K562 (cell line): ENCODE data around the gene MGST3. TPM values are rescaled to one million over a fixed set of nuclear protein-coding genes. Genes with fewer than 3 reads are reported as not detected.
A peak's percentile ranks its signal among the peaks of the same experiment; 100 is the strongest.

Source experiments
- ESRRA ChIP-seq: fragments of 450-650 bp; IDR thresholded peaks from 2 replicates; pipeline ENCODE4 v1.6.1; 2014; ENCODE audit warnings: low read depth, mild to moderate bottlenecking, moderate library complexity, borderline replicate concordance
- FOSL1 ChIP-seq: fragments of 200-800 bp; sonication (Bioruptor generic); conservative IDR thresholded peaks from 2 replicates; pipeline ENCODE4 v1.6.1; 2016; ENCODE audit warnings: missing genetic modification characterization, missing compliant biosample characterization
- HNRNPH1 ChIP-seq: fragments of 200-400 bp; formaldehyde crosslinking; optimal IDR thresholded peaks from 2 replicates; pipeline ENCODE3; 2017; ENCODE audit warnings: low read depth, mild to moderate bottlenecking, low read length, moderate library complexity
- PCBP1 ChIP-seq: fragments of 200-400 bp; formaldehyde crosslinking; IDR thresholded peaks from 2 replicates; pipeline ENCODE4 v1.6.1; 2018; ENCODE audit warnings: mild to moderate bottlenecking, low read depth, low read length; ENCODE audit not compliant: poor library complexity, severe bottlenecking
- PHB2 ChIP-seq: fragments of 450-650 bp; IDR thresholded peaks from 2 replicates; pipeline ENCODE4 v1.6.1; 2017; ENCODE audit warnings: low read depth
- TCF7 ChIP-seq: sonication (generic); IDR thresholded peaks from 2 replicates; pipeline ENCODE4 v1.6.1; 2016; ENCODE audit warnings: antibody characterized with exemption, borderline replicate concordance
- TOE1 ChIP-seq, 2 experiments: fragments of 450-650 bp in 1 of 2; sonication (generic) in 1 of 2; formaldehyde crosslinking in 1 of 2; IDR thresholded peaks; 2 replicates each; pipeline versions ENCODE4 v1.7.1 to v1.8.0; 2016 to 2022; ENCODE audit warnings: borderline replicate concordance in 2 of 2, mild to moderate bottlenecking in 2 of 2, antibody characterized with exemption in 1 of 2, inconsistent platforms in 1 of 2, low read depth in 1 of 2, missing genetic modification reagents in 1 of 2, moderate library complexity in 1 of 2
- ZNF347 ChIP-seq: fragments of 450-650 bp; formaldehyde crosslinking; IDR thresholded peaks from 2 replicates; pipeline ENCODE4 v1.4.0; 2020; ENCODE audit warnings: low read depth, mild to moderate bottlenecking, moderate library complexity
- polyA plus RNA-seq, 8 experiments: library from polyadenylated mRNA; depleted of rRNA in 4 of 8; stranded (reverse) in 5 of 8; unstranded in 3 of 8; fragments of >200 nt; fragmentation: Nextera tagmentation in 2 of 8; fragmentation: Illumina TruSeq in 1 of 8; extraction: Ambion mirVana in 2 of 8; extraction: Trizol in 1 of 8; gene quantifications; 2 replicates each; pipeline versions ENCODE4 v1.2.1 to v1.2.3, GENCODE V29; 2011 to 2014; ENCODE audit warnings: inconsistent platforms in 1 of 8, missing spikeins in 1 of 8
- total RNA-seq, 7 experiments: library from RNA; depleted of rRNA in 6 of 7; stranded (reverse); fragments of >200 nt in 6 of 7; fragmentation: Illumina TruSeq in 2 of 7; extraction: Trizol in 2 of 7; gene quantifications; 2 replicates each; pipeline versions ENCODE4 v1.2.1 to v1.2.3, GENCODE V29; 2011 to 2021; ENCODE audit warnings: low replicate concordance in 1 of 7
- TF ChIP-seq, protein P1 (sequence below), 3 experiments: fragments of 200-800 bp in 1 of 3; fragments of 250-450 bp in 1 of 3; fragments of 450-650 bp in 1 of 3; sonication (Bioruptor Pico) in 1 of 3; sonication (Bioruptor generic) in 1 of 3; formaldehyde crosslinking in 1 of 3; IDR thresholded peaks; 2 replicates each; pipeline versions ENCODE4 v1.6.1 to v1.8.0; 2016 to 2022; ENCODE audit warnings: mild to moderate bottlenecking in 2 of 3, missing genetic modification characterization in 2 of 3, missing compliant biosample characterization in 1 of 3, moderate library complexity in 1 of 3
- TF ChIP-seq, protein P2 (sequence below): fragments of 250-450 bp; sonication (Bioruptor Pico); IDR thresholded peaks from 2 replicates; pipeline ENCODE4 v1.5.0; 2021
- TF ChIP-seq, protein P3 (sequence below): fragments of 450-650 bp; IDR thresholded peaks from 2 replicates; pipeline ENCODE4 v1.6.1; 2016; ENCODE audit warnings: borderline replicate concordance
- TF ChIP-seq, protein P4 (sequence below): fragments of 250-450 bp; sonication (Bioruptor Pico); IDR thresholded peaks from 2 replicates; pipeline ENCODE4 v1.4.0; 2020; ENCODE audit warnings: mild to moderate bottlenecking, moderate library complexity
- TF ChIP-seq, protein P5 (sequence below): fragments of 450-650 bp; IDR thresholded peaks from 2 replicates; pipeline ENCODE4 v1.6.1; 2016

Gene MGST3
- total and polyA plus RNA-seq, 9 of the 15 experiments (the other 6 are each of a cell fraction or from before 2014, with no cell fraction given): 70.7 to 287 (median 105) TPM

DNA sequence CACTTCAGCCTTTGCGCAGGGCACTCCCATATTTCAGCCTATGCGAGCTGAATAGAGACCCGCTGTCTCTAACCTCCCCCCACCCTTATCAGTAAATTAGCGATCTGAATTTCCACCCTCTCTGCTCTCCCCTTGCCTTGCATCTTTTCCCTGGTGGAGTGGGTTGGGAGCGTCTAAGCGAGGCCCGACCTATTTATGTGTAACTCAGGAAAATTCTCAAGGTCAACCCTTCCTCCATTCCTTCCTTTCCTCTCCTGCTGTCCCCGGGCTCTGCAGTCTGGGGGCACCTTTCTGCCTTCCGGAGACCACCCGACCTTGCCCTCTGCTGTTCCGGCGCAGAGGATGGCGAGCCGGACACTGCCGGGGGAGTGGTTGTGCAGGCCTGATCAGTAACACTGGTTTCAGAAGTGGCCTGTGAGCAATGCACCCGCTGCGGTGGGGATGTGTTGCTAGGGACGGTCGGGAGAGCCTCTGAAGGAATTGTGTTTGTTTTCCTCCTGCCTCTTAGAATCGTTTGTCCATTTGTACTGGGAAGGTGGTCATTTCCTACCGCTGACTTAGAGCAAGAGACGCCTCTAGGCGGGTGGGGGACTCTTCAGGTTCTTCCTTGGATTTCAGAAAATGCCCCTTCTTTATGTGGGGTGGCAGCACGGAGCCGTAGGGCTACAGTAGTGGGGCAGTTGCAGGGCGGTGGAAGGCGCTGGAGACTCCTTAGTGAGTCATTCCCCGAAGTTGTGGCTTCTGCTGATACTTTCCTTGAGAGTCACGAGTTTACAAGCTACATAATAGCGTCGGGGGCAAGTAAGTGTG is 513 bp downstream of the MGST3 start (continued):
- TF ChIP-seq, protein P1, sequence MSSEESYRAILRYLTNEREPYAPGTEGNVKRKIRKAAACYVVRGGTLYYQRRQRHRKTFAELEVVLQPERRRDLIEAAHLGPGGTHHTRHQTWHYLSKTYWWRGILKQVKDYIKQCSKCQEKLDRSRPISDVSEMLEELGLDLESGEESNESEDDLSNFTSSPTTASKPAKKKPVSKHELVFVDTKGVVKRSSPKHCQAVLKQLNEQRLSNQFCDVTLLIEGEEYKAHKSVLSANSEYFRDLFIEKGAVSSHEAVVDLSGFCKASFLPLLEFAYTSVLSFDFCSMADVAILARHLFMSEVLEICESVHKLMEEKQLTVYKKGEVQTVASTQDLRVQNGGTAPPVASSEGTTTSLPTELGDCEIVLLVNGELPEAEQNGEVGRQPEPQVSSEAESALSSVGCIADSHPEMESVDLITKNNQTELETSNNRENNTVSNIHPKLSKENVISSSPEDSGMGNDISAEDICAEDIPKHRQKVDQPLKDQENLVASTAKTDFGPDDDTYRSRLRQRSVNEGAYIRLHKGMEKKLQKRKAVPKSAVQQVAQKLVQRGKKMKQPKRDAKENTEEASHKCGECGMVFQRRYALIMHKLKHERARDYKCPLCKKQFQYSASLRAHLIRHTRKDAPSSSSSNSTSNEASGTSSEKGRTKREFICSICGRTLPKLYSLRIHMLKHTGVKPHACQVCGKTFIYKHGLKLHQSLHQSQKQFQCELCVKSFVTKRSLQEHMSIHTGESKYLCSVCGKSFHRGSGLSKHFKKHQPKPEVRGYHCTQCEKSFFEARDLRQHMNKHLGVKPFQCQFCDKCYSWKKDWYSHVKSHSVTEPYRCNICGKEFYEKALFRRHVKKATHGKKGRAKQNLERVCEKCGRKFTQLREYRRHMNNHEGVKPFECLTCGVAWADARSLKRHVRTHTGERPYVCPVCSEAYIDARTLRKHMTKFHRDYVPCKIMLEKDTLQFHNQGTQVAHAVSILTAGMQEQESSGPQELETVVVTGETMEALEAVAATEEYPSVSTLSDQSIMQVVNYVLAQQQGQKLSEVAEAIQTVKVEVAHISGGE (CRISPR knock-in tag; IDR thresholded peaks at IDR 0.05): 0 out of 6 replicates have a peak, but pooled peaks of 1 of the 3 experiments have one; percentile 31
- TF ChIP-seq, protein P2, sequence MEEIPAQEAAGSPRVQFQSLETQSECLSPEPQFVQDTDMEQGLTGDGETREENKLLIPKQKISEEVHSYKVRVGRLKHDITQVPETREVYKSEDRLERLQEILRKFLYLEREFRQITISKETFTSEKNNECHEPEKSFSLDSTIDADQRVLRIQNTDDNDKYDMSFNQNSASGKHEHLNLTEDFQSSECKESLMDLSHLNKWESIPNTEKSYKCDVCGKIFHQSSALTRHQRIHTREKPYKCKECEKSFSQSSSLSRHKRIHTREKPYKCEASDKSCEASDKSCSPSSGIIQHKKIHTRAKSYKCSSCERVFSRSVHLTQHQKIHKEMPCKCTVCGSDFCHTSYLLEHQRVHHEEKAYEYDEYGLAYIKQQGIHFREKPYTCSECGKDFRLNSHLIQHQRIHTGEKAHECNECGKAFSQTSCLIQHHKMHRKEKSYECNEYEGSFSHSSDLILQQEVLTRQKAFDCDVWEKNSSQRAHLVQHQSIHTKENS (CRISPR knock-in tag): no peak
- peak; percentile 92 for TF ChIP-seq TOE1 (IDR thresholded peaks at IDR 0.05; ENCODE audit: borderline replicate concordance)
- TF ChIP-seq TOE1 (CRISPR knock-in tag; IDR thresholded peaks at IDR 0.05; ENCODE audit: borderline replicate concordance, low read depth): no peak
- no peak for TF ChIP-seq PHB2
- TF ChIP-seq FOSL1 (tag): peak; percentile 95
- no peak for TF ChIP-seq PCBP1
- TF ChIP-seq TCF7: no peak
- TF ChIP-seq ZNF347 (CRISPR knock-in tag): no peak
- TF ChIP-seq, protein P3, sequence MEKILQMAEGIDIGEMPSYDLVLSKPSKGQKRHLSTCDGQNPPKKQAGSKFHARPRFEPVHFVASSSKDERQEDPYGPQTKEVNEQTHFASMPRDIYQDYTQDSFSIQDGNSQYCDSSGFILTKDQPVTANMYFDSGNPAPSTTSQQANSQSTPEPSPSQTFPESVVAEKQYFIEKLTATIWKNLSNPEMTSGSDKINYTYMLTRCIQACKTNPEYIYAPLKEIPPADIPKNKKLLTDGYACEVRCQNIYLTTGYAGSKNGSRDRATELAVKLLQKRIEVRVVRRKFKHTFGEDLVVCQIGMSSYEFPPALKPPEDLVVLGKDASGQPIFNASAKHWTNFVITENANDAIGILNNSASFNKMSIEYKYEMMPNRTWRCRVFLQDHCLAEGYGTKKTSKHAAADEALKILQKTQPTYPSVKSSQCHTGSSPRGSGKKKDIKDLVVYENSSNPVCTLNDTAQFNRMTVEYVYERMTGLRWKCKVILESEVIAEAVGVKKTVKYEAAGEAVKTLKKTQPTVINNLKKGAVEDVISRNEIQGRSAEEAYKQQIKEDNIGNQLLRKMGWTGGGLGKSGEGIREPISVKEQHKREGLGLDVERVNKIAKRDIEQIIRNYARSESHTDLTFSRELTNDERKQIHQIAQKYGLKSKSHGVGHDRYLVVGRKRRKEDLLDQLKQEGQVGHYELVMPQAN: peak; percentile 72
- TF ChIP-seq, protein P4, sequence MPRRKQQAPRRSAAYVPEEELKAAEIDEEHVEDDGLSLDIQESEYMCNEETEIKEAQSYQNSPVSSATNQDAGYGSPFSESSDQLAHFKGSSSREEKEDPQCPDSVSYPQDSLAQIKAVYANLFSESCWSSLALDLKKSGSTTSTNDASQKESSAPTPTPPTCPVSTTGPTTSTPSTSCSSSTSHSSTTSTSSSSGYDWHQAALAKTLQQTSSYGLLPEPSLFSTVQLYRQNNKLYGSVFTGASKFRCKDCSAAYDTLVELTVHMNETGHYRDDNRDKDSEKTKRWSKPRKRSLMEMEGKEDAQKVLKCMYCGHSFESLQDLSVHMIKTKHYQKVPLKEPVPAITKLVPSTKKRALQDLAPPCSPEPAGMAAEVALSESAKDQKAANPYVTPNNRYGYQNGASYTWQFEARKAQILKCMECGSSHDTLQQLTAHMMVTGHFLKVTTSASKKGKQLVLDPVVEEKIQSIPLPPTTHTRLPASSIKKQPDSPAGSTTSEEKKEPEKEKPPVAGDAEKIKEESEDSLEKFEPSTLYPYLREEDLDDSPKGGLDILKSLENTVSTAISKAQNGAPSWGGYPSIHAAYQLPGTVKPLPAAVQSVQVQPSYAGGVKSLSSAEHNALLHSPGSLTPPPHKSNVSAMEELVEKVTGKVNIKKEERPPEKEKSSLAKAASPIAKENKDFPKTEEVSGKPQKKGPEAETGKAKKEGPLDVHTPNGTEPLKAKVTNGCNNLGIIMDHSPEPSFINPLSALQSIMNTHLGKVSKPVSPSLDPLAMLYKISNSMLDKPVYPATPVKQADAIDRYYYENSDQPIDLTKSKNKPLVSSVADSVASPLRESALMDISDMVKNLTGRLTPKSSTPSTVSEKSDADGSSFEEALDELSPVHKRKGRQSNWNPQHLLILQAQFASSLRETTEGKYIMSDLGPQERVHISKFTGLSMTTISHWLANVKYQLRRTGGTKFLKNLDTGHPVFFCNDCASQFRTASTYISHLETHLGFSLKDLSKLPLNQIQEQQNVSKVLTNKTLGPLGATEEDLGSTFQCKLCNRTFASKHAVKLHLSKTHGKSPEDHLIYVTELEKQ (CRISPR knock-in tag): no peak
- TF ChIP-seq HNRNPH1: no peak
- TF ChIP-seq, protein P5, sequence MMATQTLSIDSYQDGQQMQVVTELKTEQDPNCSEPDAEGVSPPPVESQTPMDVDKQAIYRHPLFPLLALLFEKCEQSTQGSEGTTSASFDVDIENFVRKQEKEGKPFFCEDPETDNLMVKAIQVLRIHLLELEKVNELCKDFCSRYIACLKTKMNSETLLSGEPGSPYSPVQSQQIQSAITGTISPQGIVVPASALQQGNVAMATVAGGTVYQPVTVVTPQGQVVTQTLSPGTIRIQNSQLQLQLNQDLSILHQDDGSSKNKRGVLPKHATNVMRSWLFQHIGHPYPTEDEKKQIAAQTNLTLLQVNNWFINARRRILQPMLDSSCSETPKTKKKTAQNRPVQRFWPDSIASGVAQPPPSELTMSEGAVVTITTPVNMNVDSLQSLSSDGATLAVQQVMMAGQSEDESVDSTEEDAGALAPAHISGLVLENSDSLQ: no peak
- TF ChIP-seq ESRRA: no peak
